Neural progenitor cell (in vitro differentiated cells): ENCODE measurements around the gene HYAL2. TPM values are rescaled to one million over a fixed set of nuclear protein-coding genes. Genes with fewer than 3 reads are reported as not detected.

ENCODE experiments used
- DNase-seq: peaks from one replicate; pipeline ENCODE4 v3.0.0-alpha.2; 2016; ENCODE audit warnings: low spot score
- H2AFZ ChIP-seq: fragments of 200-600 bp; sonication (generic); replicated peaks from 2 replicates; pipeline ENCODE4 v1.6.1; 2016; ENCODE audit warnings: antibody characterized with exemption
- H3F3A ChIP-seq: fragments of 200-600 bp; sonication (generic); 2 replicates; pipeline ENCODE4 v1.6.1; 2016; ENCODE audit warnings: antibody characterized with exemption, low read depth
- H3K27ac ChIP-seq: fragments of 200-600 bp; sonication (generic); 2 replicates; pipeline ENCODE4 v1.5.1; 2016; ENCODE audit warnings: mild to moderate bottlenecking
- H3K27me3 ChIP-seq: fragments of 200-600 bp; sonication (generic); 2 replicates; pipeline ENCODE4 v1.6.1; 2016; ENCODE audit warnings: mild to moderate bottlenecking, moderate library complexity
- H3K36me3 ChIP-seq: fragments of 200-600 bp; sonication (generic); 2 replicates; pipeline ENCODE4 v1.5.1; 2016
- H3K4me1 ChIP-seq: fragments of 200-600 bp; sonication (generic); 2 replicates; pipeline ENCODE4 v1.6.1; 2016; ENCODE audit warnings: mixed run types
- H3K4me2 ChIP-seq: fragments of 200-600 bp; sonication (generic); 2 replicates; pipeline ENCODE4 v1.6.1; 2016
- H3K4me3 ChIP-seq: fragments of 200-600 bp; sonication (generic); 2 replicates; pipeline ENCODE4 v1.5.1; 2016
- H3K79me2 ChIP-seq: fragments of 200-600 bp; sonication (generic); 2 replicates; pipeline ENCODE4 v1.6.1; 2016; ENCODE audit warnings: low read depth
- H3K9ac ChIP-seq: fragments of 200-600 bp; sonication (generic); 2 replicates; pipeline ENCODE4 v1.6.1; 2016
- H3K9me3 ChIP-seq: fragments of 200-600 bp; sonication (generic); 2 replicates; pipeline ENCODE4 v1.5.1; 2016; ENCODE audit warnings: low read depth
- H4K20me1 ChIP-seq: fragments of 200-600 bp; sonication (generic); 2 replicates; pipeline ENCODE4 v1.6.1; 2016; ENCODE audit warnings: low read depth
- H3K27ac Mint-ChIP-seq: 3 replicates; pipeline ENCODE4 v1.8.0; 2021; ENCODE audit warnings: mixed read lengths
- H3K27me3 Mint-ChIP-seq: 2 replicates; pipeline ENCODE4 v1.8.0; 2022; ENCODE audit warnings: low read depth, mild to moderate bottlenecking, inconsistent platforms, moderate library complexity, mixed read lengths; ENCODE audit not compliant: insufficient read depth
- H3K36me3 Mint-ChIP-seq: 3 replicates; pipeline ENCODE4 v1.8.0; 2021; ENCODE audit warnings: mixed read lengths
- H3K4me1 Mint-ChIP-seq: 3 replicates; pipeline ENCODE4 v1.8.0; 2021; ENCODE audit warnings: mixed read lengths
- H3K4me3 Mint-ChIP-seq: 3 replicates; pipeline ENCODE4 v1.8.0; 2021; ENCODE audit warnings: mild to moderate bottlenecking, moderate library complexity, mixed read lengths
- H3K9me3 Mint-ChIP-seq: 3 replicates; pipeline ENCODE4 v1.8.0; 2020; ENCODE audit warnings: mixed read lengths
- EZH2 ChIP-seq: fragments of 200-600 bp; sonication (generic); IDR thresholded peaks from 2 replicates; pipeline ENCODE4 v1.6.1; 2017; ENCODE audit warnings: antibody characterized with exemption, mild to moderate bottlenecking, moderate library complexity
- EZH2phosphoT487 ChIP-seq: fragments of 200-600 bp; sonication (generic); IDR thresholded peaks from 2 replicates; pipeline ENCODE4 v1.6.1; 2017; ENCODE audit warnings: antibody characterized with exemption
- total RNA-seq: library from RNA; depleted of rRNA; stranded (reverse); fragments of >200 nt; gene quantifications from 2 replicates; pipeline ENCODE4 v1.2.3, GENCODE V29; 2015; ENCODE audit warnings: low replicate concordance
- TF ChIP-seq, protein P1 (sequence below): fragments of 200-600 bp; sonication (generic); IDR thresholded peaks from 2 replicates; pipeline ENCODE4 v1.5.1; 2017; ENCODE audit warnings: antibody characterized with exemption, mild to moderate bottlenecking

HYAL2 gene
- total RNA-seq, 1 donor from 2014 or later = 38.9 TPM

DNA sequence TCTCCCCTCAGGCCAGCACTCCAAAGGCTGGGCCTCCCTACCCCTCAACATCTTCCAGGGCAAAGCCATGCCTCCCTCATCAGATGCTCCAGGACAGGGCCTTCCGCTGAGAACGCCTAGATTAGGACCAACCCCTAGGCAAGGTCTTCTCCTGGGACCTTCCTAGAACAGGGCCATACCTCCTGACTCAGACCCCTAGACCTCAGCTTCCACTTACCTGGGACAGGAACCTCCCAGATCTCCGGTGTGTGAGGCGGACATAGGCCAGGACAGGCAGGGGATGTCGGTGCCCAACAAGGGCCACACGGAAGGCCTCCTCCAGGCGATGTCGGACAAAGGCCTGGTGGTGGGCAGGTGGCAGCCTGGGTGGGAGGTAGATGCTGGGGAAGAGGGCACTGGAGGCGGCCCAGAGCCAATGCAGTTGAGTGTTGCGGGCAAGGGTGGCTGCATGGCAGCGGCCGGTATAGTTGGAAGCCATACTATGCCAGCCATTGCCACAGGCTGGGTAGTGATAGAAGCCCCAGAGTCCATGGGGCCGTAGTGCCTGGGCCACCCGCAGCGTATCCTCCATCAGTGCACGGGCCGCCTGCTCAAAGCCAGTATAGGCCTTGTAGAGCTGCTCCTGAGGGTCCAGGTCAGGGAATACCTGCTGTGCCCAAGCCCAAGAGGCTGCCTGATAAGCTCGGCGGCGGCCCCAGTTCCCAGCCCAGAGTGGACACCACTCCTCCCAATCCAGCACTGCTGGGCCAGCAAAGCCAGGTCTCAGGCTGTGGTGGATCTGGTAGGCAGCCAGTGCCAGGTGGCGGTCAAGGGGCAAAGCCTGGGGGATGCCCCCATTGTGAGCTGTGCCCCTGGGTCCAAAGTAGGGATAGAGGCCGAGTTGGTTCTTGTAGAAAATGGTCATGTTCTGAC is 27.8 kb downstream of the HYAL2 start:
- no peak overlapping the region for H3K4me3 ChIP-seq
- no peaks in the 10 kb centered on the region for H3F3A ChIP-seq
- H3K27me3 Mint-ChIP-seq = peaks cover 12% of the 10 kb centered on the region
- H3K9me3 Mint-ChIP-seq = no peaks in the 10 kb centered on the region
- H3K9me3 ChIP-seq = no peaks in the 10 kb centered on the region
- peaks cover 18% of the 10 kb centered on the region for H3K4me1 ChIP-seq
- H3K4me1 Mint-ChIP-seq = peaks cover 24% of the 10 kb centered on the region
- H3K27ac ChIP-seq = no peak overlapping the region
- H4K20me1 ChIP-seq = peaks cover 6% of the 10 kb centered on the region
- H3K4me2 ChIP-seq = no peak overlapping the region
- peaks cover 12% of the 10 kb centered on the region for H3K79me2 ChIP-seq
- no peak overlapping the region for H3K4me3 Mint-ChIP-seq
- H3K27me3 ChIP-seq = no peaks in the 10 kb centered on the region
- DNase-seq = peak; percentile 1
- no peak overlapping the region for H3K27ac Mint-ChIP-seq
- no peaks in the 10 kb centered on the region for H3K36me3 ChIP-seq
- TF ChIP-seq EZH2phosphoT487 (no peak), EZH2 (no peak)
- TF ChIP-seq, protein P1, sequence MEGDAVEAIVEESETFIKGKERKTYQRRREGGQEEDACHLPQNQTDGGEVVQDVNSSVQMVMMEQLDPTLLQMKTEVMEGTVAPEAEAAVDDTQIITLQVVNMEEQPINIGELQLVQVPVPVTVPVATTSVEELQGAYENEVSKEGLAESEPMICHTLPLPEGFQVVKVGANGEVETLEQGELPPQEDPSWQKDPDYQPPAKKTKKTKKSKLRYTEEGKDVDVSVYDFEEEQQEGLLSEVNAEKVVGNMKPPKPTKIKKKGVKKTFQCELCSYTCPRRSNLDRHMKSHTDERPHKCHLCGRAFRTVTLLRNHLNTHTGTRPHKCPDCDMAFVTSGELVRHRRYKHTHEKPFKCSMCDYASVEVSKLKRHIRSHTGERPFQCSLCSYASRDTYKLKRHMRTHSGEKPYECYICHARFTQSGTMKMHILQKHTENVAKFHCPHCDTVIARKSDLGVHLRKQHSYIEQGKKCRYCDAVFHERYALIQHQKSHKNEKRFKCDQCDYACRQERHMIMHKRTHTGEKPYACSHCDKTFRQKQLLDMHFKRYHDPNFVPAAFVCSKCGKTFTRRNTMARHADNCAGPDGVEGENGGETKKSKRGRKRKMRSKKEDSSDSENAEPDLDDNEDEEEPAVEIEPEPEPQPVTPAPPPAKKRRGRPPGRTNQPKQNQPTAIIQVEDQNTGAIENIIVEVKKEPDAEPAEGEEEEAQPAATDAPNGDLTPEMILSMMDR = no peak
- no peak overlapping the region for H2AFZ ChIP-seq
- peaks cover 1% of the 10 kb centered on the region for H3K36me3 Mint-ChIP-seq
- no peak overlapping the region for H3K9ac ChIP-seq

DNA sequence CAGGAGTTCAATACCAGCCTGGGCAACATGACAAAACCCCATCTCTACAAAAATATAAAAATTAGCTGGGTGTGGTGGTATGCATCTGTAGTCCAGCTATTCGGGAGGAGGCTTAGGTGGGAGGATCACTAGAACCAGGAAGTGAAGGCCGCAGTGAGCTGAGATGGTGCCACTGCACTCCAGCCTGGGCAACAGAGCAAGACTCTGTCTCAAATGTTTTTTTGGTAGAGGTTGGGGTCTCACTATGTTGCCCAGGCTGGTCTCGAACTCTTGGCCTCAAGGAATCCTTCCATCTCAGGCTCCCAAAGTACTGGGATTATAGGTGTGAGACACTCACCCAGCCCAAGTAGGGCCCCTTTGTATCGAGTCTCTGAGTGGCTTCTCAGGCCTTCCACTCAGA is 28.5 kb downstream of the HYAL2 start:
- H3K36me3 Mint-ChIP-seq = peaks cover 1% of the 10 kb centered on the region
- H3K79me2 ChIP-seq = peaks cover 12% of the 10 kb centered on the region
- H3F3A ChIP-seq = no peaks in the 10 kb centered on the region
- no peak overlapping the region for H3K27ac Mint-ChIP-seq
- no peak for DNase-seq
- no peaks in the 10 kb centered on the region for H3K27me3 ChIP-seq
- H3K9me3 ChIP-seq = no peaks in the 10 kb centered on the region
- H2AFZ ChIP-seq = no peak overlapping the region
- no peaks in the 10 kb centered on the region for H3K9me3 Mint-ChIP-seq
- H3K4me2 ChIP-seq = no peak overlapping the region
- H3K36me3 ChIP-seq = no peaks in the 10 kb centered on the region
- no peak overlapping the region for H3K9ac ChIP-seq
- TF ChIP-seq, protein P1 = no peak
- no peak for TF ChIP-seq EZH2phosphoT487
- H3K4me1 ChIP-seq = peaks cover 18% of the 10 kb centered on the region
- no peak overlapping the region for H3K4me3 Mint-ChIP-seq
- H3K27ac ChIP-seq = no peak overlapping the region
- peaks cover 19% of the 10 kb centered on the region for H3K4me1 Mint-ChIP-seq
- peaks cover 6% of the 10 kb centered on the region for H4K20me1 ChIP-seq
- H3K4me3 ChIP-seq = no peak overlapping the region
- peaks cover 10% of the 10 kb centered on the region for H3K27me3 Mint-ChIP-seq

DNA sequence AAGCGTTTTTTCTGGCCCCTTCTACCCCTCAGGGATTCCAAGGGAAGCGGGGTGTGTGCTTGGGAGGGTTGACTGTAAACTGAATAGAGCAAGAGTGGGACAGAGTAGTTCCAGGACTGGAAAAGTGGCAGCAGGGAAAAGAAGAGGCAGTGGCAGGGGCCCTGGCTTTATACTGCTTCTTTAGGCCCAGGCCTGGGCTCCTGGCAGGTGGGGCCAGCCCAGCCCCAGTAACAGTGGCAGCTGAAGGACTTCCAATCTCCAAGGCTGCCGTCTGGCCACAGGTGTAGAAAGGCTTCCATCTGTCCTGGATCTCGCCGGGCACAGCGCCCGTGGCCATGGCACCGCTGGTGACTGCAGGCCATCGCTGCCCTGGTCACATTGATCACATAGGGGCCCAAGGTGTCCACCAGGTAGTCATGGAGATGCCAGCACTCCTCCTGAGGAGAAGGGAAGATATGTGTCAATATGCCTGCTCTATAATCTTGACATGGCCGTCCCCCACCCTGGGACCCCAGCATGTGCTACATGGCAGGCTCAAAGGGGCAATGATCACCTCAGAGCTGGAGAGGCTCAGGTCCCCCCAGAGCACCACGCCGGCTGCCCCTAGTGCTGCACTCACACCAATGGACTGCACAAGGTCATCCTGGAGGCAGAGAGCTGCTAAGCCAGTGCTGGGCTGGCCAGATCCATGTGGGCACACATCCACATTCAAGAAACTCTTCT is 29.3 kb downstream of the HYAL2 start:
- Histone ChIP-seq H3K4me2 (peak overlapping the region; percentile 74), H3K9ac (no peak overlapping the region), H3K4me3 (peak overlapping the region; percentile 77), H3K36me3 (no peaks in the 10 kb centered on the region), H4K20me1 (peaks cover under 1% of the 10 kb centered on the region), H3F3A (no peaks in the 10 kb centered on the region), H3K27ac (no peak overlapping the region), H3K4me1 (peaks cover 13% of the 10 kb centered on the region), H3K9me3 (no peaks in the 10 kb centered on the region), H2AFZ (no peak overlapping the region), H3K79me2 (peaks cover 12% of the 10 kb centered on the region), H3K27me3 (no peaks in the 10 kb centered on the region)
- peaks cover 1% of the 10 kb centered on the region for H3K36me3 Mint-ChIP-seq
- no peaks in the 10 kb centered on the region for H3K9me3 Mint-ChIP-seq
- TF ChIP-seq EZH2phosphoT487 = no peak
- no peak for TF ChIP-seq EZH2
- TF ChIP-seq, protein P1 = no peak
- DNase-seq = peak; percentile 1
- peaks cover 12% of the 10 kb centered on the region for H3K27me3 Mint-ChIP-seq
- peak overlapping the region; percentile 92 for H3K27ac Mint-ChIP-seq
- peaks cover 16% of the 10 kb centered on the region for H3K4me1 Mint-ChIP-seq
- peak overlapping the region; percentile 87 for H3K4me3 Mint-ChIP-seq
